Cardiac muscle cell (in vitro differentiated cells and primary cell): ENCODE measurements around the gene TK2. TPM values are rescaled to one million over a fixed set of nuclear protein-coding genes. Genes with fewer than 3 reads are reported as not detected.

Source experiments
- DNase-seq, 2 donors: peaks; one replicate each; pipeline versions ENCODE4 v3.0.0 to v3.0.0-alpha.2; 2010 to 2017; ENCODE audit warnings: low read depth in 1 of 2, low spot score in 1 of 2
- H3K27ac ChIP-seq: fragments of 200-600 bp; sonication (generic); 2 replicates; pipeline ENCODE4 v1.5.1; 2016
- H3K27me3 ChIP-seq: fragments of 200-600 bp; sonication (generic); 2 replicates; pipeline ENCODE4 v1.6.0; 2016; ENCODE audit warnings: control low read depth
- H3K36me3 ChIP-seq: fragments of 200-600 bp; sonication (generic); 2 replicates; pipeline ENCODE4 v1.5.1; 2016; ENCODE audit warnings: control low read depth
- H3K4me1 ChIP-seq: fragments of 200-600 bp; sonication (generic); 2 replicates; pipeline ENCODE4 v1.8.1; 2017; ENCODE audit warnings: low read depth, mild to moderate bottlenecking, mixed run types
- H3K4me3 ChIP-seq: fragments of 200-600 bp; sonication (generic); 2 replicates; pipeline ENCODE4 v1.5.1; 2016; ENCODE audit warnings: mild to moderate bottlenecking
- H3K9me3 ChIP-seq: fragments of 200-600 bp; sonication (generic); 2 replicates; pipeline ENCODE4 v1.5.1; 2017; ENCODE audit warnings: low read depth, mild to moderate bottlenecking, control low read depth
- polyA plus RNA-seq: library from polyadenylated mRNA; unstranded; fragments of >200 nt; fragmentation: Nextera tagmentation; extraction: Ambion mirVana; gene quantifications from 2 replicates; pipeline ENCODE4 v1.2.1, GENCODE V29; 2016
- total RNA-seq: library from RNA; depleted of rRNA; stranded (reverse); fragments of >200 nt; gene quantifications from 2 replicates; pipeline ENCODE4 v1.2.3, GENCODE V29; 2016
- TF ChIP-seq, protein P1 (sequence below): IDR thresholded peaks from 2 replicates; pipeline ENCODE4 v1.5.1; 2012; ENCODE audit warnings: low read depth, mild to moderate bottlenecking, low read length

TK2 gene
- total and polyA plus RNA-seq, 2 experiments from 2014 or later: 19.8 to 20.9 TPM

DNA sequence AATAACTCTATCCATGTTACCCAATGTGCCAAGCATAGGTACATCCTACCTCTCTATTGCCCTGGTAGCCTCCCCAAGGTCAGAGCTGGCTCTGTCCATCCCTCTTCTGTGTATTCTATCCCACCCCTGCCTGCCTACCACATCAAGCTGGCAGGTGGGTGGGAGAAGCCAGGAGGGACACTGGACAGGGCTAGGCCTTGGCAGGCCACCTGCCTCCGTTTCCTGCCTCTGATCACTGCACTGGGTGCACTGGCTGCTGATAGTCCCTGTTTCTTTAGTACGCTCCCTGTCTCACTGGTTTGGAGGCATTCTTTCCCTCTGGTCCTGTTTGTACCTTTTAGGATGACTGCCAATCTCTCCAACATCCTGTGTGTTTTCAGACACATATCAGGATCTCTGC lies 12.7 kb downstream of the TK2 start:
- no peak for DNase-seq
- Histone ChIP-seq H3K36me3 (peaks cover 4% of the 10 kb centered on the region), H3K27me3 (no peaks in the 10 kb centered on the region)

DNA sequence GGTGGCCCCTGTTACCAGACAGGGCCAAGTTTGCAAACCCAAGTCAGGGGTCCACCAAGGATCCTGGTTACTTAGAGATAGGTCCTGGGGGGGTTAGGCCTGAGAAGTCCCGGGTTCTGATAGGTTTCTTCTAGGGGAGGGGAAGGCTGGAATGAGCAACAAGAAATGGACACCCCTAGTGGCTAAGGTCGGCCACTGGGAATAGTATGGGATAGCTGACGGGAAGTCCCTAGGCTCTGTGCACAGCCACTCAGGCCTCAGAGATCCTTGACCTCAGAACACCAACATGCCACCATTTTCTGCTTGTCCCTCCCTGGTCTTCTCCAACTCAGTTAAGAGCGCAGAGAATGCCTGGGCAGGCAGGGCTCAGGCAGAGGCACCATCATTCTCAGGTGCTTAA lies 13.4 kb downstream of the TK2 start:
- DNase-seq: no peak
- TF ChIP-seq, protein P1, sequence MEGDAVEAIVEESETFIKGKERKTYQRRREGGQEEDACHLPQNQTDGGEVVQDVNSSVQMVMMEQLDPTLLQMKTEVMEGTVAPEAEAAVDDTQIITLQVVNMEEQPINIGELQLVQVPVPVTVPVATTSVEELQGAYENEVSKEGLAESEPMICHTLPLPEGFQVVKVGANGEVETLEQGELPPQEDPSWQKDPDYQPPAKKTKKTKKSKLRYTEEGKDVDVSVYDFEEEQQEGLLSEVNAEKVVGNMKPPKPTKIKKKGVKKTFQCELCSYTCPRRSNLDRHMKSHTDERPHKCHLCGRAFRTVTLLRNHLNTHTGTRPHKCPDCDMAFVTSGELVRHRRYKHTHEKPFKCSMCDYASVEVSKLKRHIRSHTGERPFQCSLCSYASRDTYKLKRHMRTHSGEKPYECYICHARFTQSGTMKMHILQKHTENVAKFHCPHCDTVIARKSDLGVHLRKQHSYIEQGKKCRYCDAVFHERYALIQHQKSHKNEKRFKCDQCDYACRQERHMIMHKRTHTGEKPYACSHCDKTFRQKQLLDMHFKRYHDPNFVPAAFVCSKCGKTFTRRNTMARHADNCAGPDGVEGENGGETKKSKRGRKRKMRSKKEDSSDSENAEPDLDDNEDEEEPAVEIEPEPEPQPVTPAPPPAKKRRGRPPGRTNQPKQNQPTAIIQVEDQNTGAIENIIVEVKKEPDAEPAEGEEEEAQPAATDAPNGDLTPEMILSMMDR: no peak
- Histone ChIP-seq H3K9me3 (no peaks in the 10 kb centered on the region), H3K27me3 (no peaks in the 10 kb centered on the region), H3K36me3 (peaks cover 4% of the 10 kb centered on the region), H3K4me1 (peaks cover 7% of the 10 kb centered on the region), H3K27ac (no peak overlapping the region), H3K4me3 (no peak overlapping the region)

More for the DNA sequence above, 12.7 kb downstream of the TK2 start:
- TF ChIP-seq, protein P1: no peak
- H3K4me1 ChIP-seq: peaks cover 11% of the 10 kb centered on the region
- H3K4me3 ChIP-seq: no peak overlapping the region
- H3K9me3 ChIP-seq: no peaks in the 10 kb centered on the region
- H3K27ac ChIP-seq: no peak overlapping the region

DNA sequence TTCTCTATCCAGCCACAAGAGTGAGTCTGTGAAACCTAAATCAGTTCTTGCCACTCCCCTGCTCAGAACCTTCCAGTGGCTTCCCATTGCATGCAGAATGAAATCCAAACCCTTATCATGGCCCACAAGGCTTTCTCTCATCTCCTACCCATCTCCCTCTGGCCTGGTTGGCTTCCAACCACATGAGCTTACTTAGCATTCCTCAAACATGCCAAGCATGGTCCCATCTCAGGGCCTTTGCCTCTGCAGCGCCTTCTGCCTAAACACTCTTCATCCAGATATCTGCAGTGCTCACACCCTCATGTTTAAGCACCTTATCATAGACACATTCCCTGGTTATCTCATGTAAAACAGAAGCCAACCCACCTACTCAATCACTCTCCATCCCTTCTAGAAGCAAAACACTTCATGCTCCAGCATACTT lies 15.5 kb downstream of the TK2 start:
- Histone ChIP-seq H3K4me1 (peaks cover 7% of the 10 kb centered on the region), H3K27ac (peak overlapping the region; percentile 31), H3K9me3 (no peaks in the 10 kb centered on the region), H3K27me3 (no peaks in the 10 kb centered on the region), H3K36me3 (peaks cover 15% of the 10 kb centered on the region), H3K4me3 (no peak overlapping the region)
- DNase-seq: peak in 1 of 2 donors; percentile 20
- TF ChIP-seq, protein P1: no peak

DNA sequence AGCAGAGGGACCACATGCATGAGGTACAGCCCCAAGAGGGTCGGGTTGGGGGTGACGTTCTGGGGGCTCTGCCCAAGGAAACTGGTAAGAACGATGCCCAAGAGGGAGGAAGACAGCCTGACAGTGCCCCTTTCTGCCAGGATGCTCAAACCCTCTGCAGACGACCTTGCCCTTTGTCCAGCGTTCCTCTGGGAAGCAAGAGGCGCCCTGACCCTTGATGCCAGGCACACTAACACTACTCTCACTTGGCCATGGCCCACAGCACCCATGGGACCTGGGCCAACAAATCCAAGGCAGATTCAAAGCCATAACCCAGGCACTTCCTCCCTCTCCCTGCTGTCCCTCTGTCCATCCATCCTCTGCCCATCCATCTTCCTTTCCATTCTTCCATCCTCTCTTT lies 20.4 kb downstream of the TK2 start:
- Histone ChIP-seq H3K36me3 (peaks cover 18% of the 10 kb centered on the region), H3K27me3 (no peaks in the 10 kb centered on the region), H3K4me1 (peaks cover 6% of the 10 kb centered on the region), H3K27ac (no peak overlapping the region), H3K4me3 (no peak overlapping the region), H3K9me3 (no peaks in the 10 kb centered on the region)
- TF ChIP-seq, protein P1: no peak
- no peak for DNase-seq

DNA sequence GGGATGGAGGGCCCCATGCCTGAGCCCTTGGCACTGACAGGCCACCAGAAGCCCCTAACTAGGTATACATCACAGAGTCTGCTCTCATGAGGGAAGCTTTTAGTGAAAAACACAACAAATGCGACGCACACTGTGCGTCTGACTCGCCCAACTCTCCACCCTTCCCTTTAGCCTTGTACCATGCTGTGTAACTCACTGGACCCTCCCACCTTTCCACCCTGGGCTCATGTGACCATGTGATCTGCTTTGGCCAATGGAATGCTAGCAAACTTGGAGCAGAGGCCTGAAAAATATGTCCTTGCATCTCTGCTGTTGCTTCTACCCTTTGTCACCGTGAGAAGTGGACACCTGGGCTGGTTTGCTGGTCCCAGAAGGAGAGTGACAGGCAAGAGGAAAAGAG lies 21.6 kb downstream of the TK2 start:
- Histone ChIP-seq H3K36me3 (peaks cover 18% of the 10 kb centered on the region), H3K27ac (no peak overlapping the region), H3K27me3 (no peaks in the 10 kb centered on the region), H3K9me3 (no peaks in the 10 kb centered on the region), H3K4me3 (no peak overlapping the region), H3K4me1 (no peaks in the 10 kb centered on the region)
- TF ChIP-seq, protein P1: no peak
- DNase-seq: no peak
